ENCODE results near the gene PARK7.
"Not testable (repeated sequence)": the region's sequence is repeated elsewhere in the genome, so short reads cannot be mapped to it uniquely, and the experiment has no call there.

DNA sequence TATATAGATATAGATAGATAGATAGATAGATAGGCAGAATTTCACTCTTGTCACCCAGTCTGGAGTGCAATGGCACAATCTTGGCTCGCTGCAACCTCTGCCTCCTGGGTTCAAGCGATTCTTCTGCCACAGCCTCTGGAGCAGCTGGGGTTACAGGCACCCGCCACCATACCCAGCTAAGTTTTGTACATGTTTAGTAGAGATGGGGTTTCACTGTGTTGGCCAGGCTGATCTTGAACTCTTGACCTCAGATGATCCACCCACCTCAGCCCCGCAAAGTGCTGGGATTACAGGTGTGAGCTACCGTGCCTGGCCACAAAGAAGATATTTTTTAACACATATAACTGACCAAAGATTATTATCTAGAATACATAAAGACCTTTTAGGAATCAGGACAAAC, 43.5 kb upstream of the PARK7 start:
- TF ChIP-seq, protein P1, sequence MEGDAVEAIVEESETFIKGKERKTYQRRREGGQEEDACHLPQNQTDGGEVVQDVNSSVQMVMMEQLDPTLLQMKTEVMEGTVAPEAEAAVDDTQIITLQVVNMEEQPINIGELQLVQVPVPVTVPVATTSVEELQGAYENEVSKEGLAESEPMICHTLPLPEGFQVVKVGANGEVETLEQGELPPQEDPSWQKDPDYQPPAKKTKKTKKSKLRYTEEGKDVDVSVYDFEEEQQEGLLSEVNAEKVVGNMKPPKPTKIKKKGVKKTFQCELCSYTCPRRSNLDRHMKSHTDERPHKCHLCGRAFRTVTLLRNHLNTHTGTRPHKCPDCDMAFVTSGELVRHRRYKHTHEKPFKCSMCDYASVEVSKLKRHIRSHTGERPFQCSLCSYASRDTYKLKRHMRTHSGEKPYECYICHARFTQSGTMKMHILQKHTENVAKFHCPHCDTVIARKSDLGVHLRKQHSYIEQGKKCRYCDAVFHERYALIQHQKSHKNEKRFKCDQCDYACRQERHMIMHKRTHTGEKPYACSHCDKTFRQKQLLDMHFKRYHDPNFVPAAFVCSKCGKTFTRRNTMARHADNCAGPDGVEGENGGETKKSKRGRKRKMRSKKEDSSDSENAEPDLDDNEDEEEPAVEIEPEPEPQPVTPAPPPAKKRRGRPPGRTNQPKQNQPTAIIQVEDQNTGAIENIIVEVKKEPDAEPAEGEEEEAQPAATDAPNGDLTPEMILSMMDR (IDR thresholded peaks at IDR 0.05) = not testable (repeated sequence)
- not testable (repeated sequence) for TF ChIP-seq POLR2A (IDR thresholded peaks at IDR 0.05)

All from heart left ventricle (tissue), 13 donors.